LoVo (cell line): ENCODE measurements around the gene NANOS3.
A peak's percentile ranks its signal among the peaks of the same experiment; 100 is the strongest.

Experiments used
- DNase-seq: peaks from one replicate; pipeline ENCODE4 v3.0.0-alpha.2; 2016; ENCODE audit warnings: low spot score

The NANOS3 gene

GRCh38 chr19:13864667-13865570 lies 12.0 kb upstream of the NANOS3 start:
- no peak for DNase-seq

- DNase-seq = no peak
These were observed 11.1 kb upstream of the NANOS3 start for GRCh38 chr19:13865571-13866462.

- no peak for DNase-seq
These were observed 10.4 kb upstream of the NANOS3 start for GRCh38 chr19:13866463-13867046.

- DNase-seq = no peak
These were observed 8.3 kb upstream of the NANOS3 start for GRCh38 chr19:13868663-13869062.

- DNase-seq = no peak
These were observed 7.7 kb upstream of the NANOS3 start for GRCh38 chr19:13869281-13869680.

- DNase-seq = no peak
These were observed 6.1 kb upstream of the NANOS3 start for GRCh38 chr19:13870873-13871272.

GRCh38 chr19:13872339-13872694 lies 4.6 kb upstream of the NANOS3 start:
- no peak for DNase-seq

GRCh38 chr19:13872695-13873389 lies 4.1 kb upstream of the NANOS3 start:
- DNase-seq = no peak

- DNase-seq = no peak
These were observed 3.0 kb upstream of the NANOS3 start for GRCh38 chr19:13873834-13874515.

GRCh38 chr19:13875824-13876223 lies 1.1 kb upstream of the NANOS3 start:
- DNase-seq = no peak

GRCh38 chr19:13877303-13877702 lies 369 bp downstream of the NANOS3 start:
- DNase-seq = no peak

- DNase-seq = peak; percentile 95
These were observed 3.4 kb downstream of the NANOS3 start for GRCh38 chr19:13880059-13881043.

GRCh38 chr19:13881251-13881691 lies 4.3 kb downstream of the NANOS3 start:
- DNase-seq = no peak

- no peak for DNase-seq
These were observed 4.9 kb downstream of the NANOS3 start for GRCh38 chr19:13881692-13882418.

- DNase-seq = no peak
These were observed 5.5 kb downstream of the NANOS3 start for GRCh38 chr19:13882419-13882795.

GRCh38 chr19:13882836-13883235 lies 5.9 kb downstream of the NANOS3 start:
- DNase-seq = no peak

- DNase-seq = no peak
These were observed 6.7 kb downstream of the NANOS3 start for GRCh38 chr19:13883516-13884064.

- no peak for DNase-seq
These were observed 8.0 kb downstream of the NANOS3 start for GRCh38 chr19:13884726-13885591.
